Kidney epithelial cell (primary cell): ENCODE data around the gene AFG1L. TPM values are rescaled to one million over a fixed set of nuclear protein-coding genes. Genes with fewer than 3 reads are reported as not detected.

ENCODE experiments used
- DNase-seq: peaks from one replicate; pipeline ENCODE4 v3.0.0-alpha.2; 2010; ENCODE audit warnings: low read depth
- H3K27me3 ChIP-seq: 2 replicates; pipeline ENCODE4 v1.6.0; 2011; ENCODE audit warnings: low read length; ENCODE audit not compliant: control insufficient read depth, insufficient read depth
- H3K36me3 ChIP-seq: 2 replicates; pipeline ENCODE4 v1.5.1; 2011; ENCODE audit warnings: low read length; ENCODE audit not compliant: control insufficient read depth, insufficient read depth
- H3K4me3 ChIP-seq: 2 replicates; pipeline ENCODE4 v1.5.1; 2011; ENCODE audit warnings: low read depth, mild to moderate bottlenecking, control low read depth, low read length
- total RNA-seq: library from RNA; depleted of rRNA; stranded (reverse); fragments of >200 nt; gene quantifications from 2 replicates; pipeline ENCODE4 v1.2.3, GENCODE V29; 2015
- TF ChIP-seq, protein P1 (sequence below): IDR thresholded peaks from 2 replicates; pipeline ENCODE4 v1.5.1; 2011; ENCODE audit warnings: mild to moderate bottlenecking, moderate library complexity, low read length, control low read depth, inconsistent platforms; ENCODE audit not compliant: insufficient read depth, poor library complexity, severe bottlenecking

Gene AFG1L
- total RNA-seq, 1 donor from 2014 or later, result 3.6 TPM

DNA sequence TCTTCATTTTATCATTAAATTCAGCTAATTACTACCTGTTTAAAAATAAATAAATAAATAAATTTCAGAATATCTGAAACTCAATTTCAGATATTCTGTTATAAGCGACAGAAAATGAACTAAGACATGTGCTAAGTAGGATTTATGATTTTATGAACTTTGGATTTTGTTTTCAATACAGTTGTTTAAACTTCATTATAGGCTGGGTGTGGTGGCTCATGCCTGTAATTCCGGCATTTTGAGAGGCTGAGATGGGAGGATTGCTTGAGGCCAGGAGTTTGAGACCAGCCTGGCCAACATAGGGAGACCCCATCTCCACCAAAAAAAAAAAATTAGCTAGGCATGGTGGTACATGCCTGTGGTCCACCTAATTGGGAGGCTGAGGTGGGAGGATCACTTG is 36.0 kb downstream of the AFG1L start:
- H3K4me3 ChIP-seq, result no peak overlapping the region
- no peaks in the 10 kb centered on the region for H3K36me3 ChIP-seq
- TF ChIP-seq, protein P1, sequence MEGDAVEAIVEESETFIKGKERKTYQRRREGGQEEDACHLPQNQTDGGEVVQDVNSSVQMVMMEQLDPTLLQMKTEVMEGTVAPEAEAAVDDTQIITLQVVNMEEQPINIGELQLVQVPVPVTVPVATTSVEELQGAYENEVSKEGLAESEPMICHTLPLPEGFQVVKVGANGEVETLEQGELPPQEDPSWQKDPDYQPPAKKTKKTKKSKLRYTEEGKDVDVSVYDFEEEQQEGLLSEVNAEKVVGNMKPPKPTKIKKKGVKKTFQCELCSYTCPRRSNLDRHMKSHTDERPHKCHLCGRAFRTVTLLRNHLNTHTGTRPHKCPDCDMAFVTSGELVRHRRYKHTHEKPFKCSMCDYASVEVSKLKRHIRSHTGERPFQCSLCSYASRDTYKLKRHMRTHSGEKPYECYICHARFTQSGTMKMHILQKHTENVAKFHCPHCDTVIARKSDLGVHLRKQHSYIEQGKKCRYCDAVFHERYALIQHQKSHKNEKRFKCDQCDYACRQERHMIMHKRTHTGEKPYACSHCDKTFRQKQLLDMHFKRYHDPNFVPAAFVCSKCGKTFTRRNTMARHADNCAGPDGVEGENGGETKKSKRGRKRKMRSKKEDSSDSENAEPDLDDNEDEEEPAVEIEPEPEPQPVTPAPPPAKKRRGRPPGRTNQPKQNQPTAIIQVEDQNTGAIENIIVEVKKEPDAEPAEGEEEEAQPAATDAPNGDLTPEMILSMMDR, result no peak
- no peaks in the 10 kb centered on the region for H3K27me3 ChIP-seq
- DNase-seq, result no peak

DNA sequence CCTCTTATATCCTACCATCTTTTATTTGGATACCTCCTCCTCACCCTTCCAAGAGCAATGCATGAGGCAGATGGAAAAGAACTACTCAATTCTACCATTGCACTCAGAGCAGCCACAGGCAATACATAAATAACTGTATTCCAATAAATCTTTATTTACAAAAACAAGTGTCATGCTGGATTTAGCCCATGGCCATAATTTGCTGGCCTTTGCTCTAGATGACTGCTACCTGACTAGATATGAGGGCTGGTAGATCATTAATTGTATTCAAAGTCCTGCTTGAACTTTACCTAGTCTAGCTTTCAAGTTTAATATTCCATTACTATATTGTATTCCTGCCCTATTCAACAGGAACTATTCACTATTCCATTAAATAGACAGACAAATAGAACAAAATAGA is 37.1 kb downstream of the AFG1L start:
- no peak overlapping the region for H3K4me3 ChIP-seq
- TF ChIP-seq, protein P1, result no peak
- H3K36me3 ChIP-seq, result no peaks in the 10 kb centered on the region
- no peaks in the 10 kb centered on the region for H3K27me3 ChIP-seq
- DNase-seq, result no peak

DNA sequence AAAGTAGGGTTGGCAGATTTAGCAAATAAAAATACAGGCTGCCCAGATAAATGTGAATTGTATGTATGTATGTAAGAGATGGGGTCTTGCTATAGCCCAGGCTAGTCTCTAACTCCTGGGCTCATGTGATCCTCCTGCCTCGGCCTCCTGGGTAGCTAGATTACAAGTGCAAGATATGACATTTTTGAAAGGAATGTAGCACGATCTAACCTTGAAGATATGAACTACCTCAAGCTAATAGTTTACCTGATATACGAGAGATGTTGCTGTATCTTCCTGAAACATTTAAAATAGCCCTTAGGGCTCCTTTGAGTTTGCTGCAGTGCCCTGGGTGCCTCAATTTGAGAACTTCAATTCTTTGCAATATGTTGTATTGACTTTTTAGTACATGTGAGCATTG is 42.1 kb downstream of the AFG1L start:
- no peak for DNase-seq
- TF ChIP-seq, protein P1, result no peak
- Histone ChIP-seq H3K36me3 (no peaks in the 10 kb centered on the region), H3K27me3 (no peaks in the 10 kb centered on the region), H3K4me3 (no peak overlapping the region)

DNA sequence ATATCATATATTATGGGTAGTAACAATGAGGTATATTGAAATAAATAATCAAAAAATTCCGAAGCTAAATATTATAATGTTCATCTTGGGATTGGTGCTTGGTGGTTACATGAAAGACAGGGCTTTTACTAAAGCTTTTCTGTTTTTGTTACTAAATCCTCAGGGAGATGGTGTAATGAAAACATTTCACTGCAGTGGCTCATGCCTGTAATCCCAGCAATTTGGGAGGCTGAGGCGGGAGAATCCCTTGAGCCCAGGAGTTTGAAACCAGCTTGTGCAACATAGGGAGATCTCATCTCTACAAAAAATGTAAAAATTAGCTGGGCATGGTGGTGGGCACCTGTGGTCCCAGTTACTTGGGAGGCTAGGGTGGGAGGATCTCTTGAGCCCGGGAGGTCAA is 42.9 kb downstream of the AFG1L start:
- H3K27me3 ChIP-seq, result no peaks in the 10 kb centered on the region
- no peak overlapping the region for H3K4me3 ChIP-seq
- H3K36me3 ChIP-seq, result no peaks in the 10 kb centered on the region
- TF ChIP-seq, protein P1, result no peak
- no peak for DNase-seq

DNA sequence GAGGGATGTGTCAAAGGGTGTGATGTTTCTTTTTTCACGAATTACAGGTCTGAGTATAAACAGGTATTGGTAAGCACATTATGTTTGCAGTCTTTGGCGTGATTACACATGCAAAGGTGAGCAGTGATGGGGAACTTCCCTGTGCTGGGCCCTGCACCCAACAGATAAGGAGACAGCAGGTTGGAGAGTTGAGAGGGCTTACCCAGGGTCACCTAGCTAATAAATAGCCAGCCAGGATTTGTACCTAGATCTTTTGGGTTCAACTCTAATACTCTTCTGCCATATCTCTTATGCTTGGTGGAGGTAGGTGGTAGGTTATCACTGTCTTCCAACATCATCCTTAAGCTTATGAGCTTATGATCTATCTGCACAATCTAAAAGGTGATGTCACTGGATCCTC is 46.5 kb downstream of the AFG1L start:
- Histone ChIP-seq H3K36me3 (no peaks in the 10 kb centered on the region), H3K27me3 (no peaks in the 10 kb centered on the region), H3K4me3 (no peak overlapping the region)
- TF ChIP-seq, protein P1, result no peak
- no peak for DNase-seq

DNA sequence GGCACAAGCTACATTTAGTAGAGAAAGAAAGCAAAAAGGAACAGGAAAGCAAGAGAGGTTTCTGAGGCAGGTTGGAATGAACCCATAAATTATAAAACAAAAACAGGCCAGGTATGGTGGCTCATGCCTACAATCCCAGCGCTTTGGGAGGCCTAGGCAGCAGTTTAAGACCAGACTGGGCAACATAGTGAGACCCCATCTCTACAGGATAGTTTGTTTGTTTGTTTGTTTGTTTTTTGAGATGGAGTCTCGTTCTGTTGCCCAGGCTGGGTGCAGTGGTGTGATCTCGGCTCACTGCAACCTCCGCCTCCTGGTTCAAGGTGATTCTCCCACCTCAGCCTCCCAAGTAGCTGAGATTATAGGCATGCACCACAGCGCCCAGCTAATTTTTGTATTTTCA is 49.0 kb downstream of the AFG1L start:
- Histone ChIP-seq H3K27me3 (no peaks in the 10 kb centered on the region), H3K4me3 (no peak overlapping the region), H3K36me3 (no peaks in the 10 kb centered on the region)
- TF ChIP-seq, protein P1, result no peak
- DNase-seq, result no peak
